Measurements from ENCODE around the gene ANAPC2. TPM values are rescaled to one million over a fixed set of nuclear protein-coding genes. Genes with fewer than 3 reads are reported as not detected.

ANAPC2 gene
- total RNA-seq, 1 experiment from 2014 or later, result 95.4 TPM

GRCh38 chr9:137150617-137151457 is 37.5 kb downstream of the ANAPC2 start:
- H3K4me2 ChIP-seq, result peak overlapping the region; percentile 32; the same call in 1 of the 2 replicates
- POLR2A ChIA-PET (ENCODE audit: unreplicated experiment), result interaction anchor here (0.6 to 1.5 kb wide), 6 partner anchors 35 to 151 kb away, joined by 3 to 45 read pairs (median 9); partner anchors contain the start of gene NRARP
- peaks cover 42% of the 10 kb centered on the region for H3F3A ChIP-seq (ENCODE audit: insufficient read depth, low read depth)
- peaks cover 11% of the 10 kb centered on the region for H3K4me1 ChIP-seq (replicated peaks; ENCODE audit: insufficient read depth)
- no peak overlapping the region for H2AFZ ChIP-seq
- no peaks in the 10 kb centered on the region for H3K79me2 ChIP-seq (ENCODE audit: low read depth)
- DNase-seq, result peak; percentile 76 to 85
- no peaks in the 10 kb centered on the region for H3K36me3 ChIP-seq (ENCODE audit: low read depth)
- H3K9me3 ChIP-seq (ENCODE audit: insufficient read depth, low read depth), result no peaks in the 10 kb centered on the region
- no TSS peak for BruUV-seq (replicated peaks)
- no peak overlapping the region for H3K27ac ChIP-seq
- CTCF ChIA-PET, result interaction anchor here (0.6 to 1.5 kb wide), 9 partner anchors 8 to 358 kb away, joined by 3 to 11 read pairs (median 7); no protein-coding TSS in a partner anchor
- intact Hi-C loops (cut with micrococcal nuclease; ENCODE audit: unreplicated experiment), result no loop called here
- no peaks in the 10 kb centered on the region for H4K20me1 ChIP-seq (ENCODE audit: insufficient read depth)
- H3K9me2 ChIP-seq (ENCODE audit: insufficient read depth), result no peaks in the 10 kb centered on the region
- TF ChIP-seq EZH2 (IDR thresholded peaks at IDR 0.05; ENCODE audit: low read depth), result no peak
- TF ChIP-seq, protein P1, sequence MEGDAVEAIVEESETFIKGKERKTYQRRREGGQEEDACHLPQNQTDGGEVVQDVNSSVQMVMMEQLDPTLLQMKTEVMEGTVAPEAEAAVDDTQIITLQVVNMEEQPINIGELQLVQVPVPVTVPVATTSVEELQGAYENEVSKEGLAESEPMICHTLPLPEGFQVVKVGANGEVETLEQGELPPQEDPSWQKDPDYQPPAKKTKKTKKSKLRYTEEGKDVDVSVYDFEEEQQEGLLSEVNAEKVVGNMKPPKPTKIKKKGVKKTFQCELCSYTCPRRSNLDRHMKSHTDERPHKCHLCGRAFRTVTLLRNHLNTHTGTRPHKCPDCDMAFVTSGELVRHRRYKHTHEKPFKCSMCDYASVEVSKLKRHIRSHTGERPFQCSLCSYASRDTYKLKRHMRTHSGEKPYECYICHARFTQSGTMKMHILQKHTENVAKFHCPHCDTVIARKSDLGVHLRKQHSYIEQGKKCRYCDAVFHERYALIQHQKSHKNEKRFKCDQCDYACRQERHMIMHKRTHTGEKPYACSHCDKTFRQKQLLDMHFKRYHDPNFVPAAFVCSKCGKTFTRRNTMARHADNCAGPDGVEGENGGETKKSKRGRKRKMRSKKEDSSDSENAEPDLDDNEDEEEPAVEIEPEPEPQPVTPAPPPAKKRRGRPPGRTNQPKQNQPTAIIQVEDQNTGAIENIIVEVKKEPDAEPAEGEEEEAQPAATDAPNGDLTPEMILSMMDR (conservative IDR thresholded peaks at IDR 0.05), result no peak
- H3K27me3 ChIP-seq (ENCODE audit: insufficient read depth, low read depth), result no peaks in the 10 kb centered on the region
- no peak overlapping the region for H3K4me3 ChIP-seq

- H3K27ac ChIP-seq, result no peak overlapping the region
- H3K79me2 ChIP-seq (ENCODE audit: low read depth), result no peaks in the 10 kb centered on the region
- H3K9me3 ChIP-seq (ENCODE audit: insufficient read depth, low read depth), result no peaks in the 10 kb centered on the region
- ChIA-PET POLR2A (ENCODE audit: unreplicated experiment) (interaction anchor here (0.6 to 1.5 kb wide), 5 partner anchors 20 to 73 kb away, joined by 4 to 23 read pairs (median 9); no protein-coding TSS in a partner anchor), CTCF (interaction anchor here (0.7 to 1.5 kb wide), 6 partner anchors 10 to 172 kb away, joined by 3 to 10 read pairs (median 4); no protein-coding TSS in a partner anchor)
- H4K20me1 ChIP-seq (ENCODE audit: insufficient read depth), result no peaks in the 10 kb centered on the region
- TF ChIP-seq, protein P1 (conservative IDR thresholded peaks at IDR 0.05), result no peak
- TF ChIP-seq EZH2 (IDR thresholded peaks at IDR 0.05; ENCODE audit: low read depth), result no peak
- H3K4me2 ChIP-seq, result peak overlapping the region; percentile 59
- H3K27me3 ChIP-seq (ENCODE audit: insufficient read depth, low read depth), result no peaks in the 10 kb centered on the region
- no peak for DNase-seq
- no peaks in the 10 kb centered on the region for H3K9me2 ChIP-seq (ENCODE audit: insufficient read depth)
- peaks cover 11% of the 10 kb centered on the region for H3K4me1 ChIP-seq (replicated peaks; ENCODE audit: insufficient read depth)
- H3K4me3 ChIP-seq, result no peak overlapping the region
- intact Hi-C loops (cut with micrococcal nuclease; ENCODE audit: unreplicated experiment), result no loop called here
- H3K36me3 ChIP-seq (ENCODE audit: low read depth), result no peaks in the 10 kb centered on the region
- BruUV-seq (replicated peaks), result no TSS peak
- no peak overlapping the region for H2AFZ ChIP-seq
- H3F3A ChIP-seq (ENCODE audit: insufficient read depth, low read depth), result peaks cover 40% of the 10 kb centered on the region
Observed at GRCh38 chr9:137149942-137150616, 38.3 kb downstream of the ANAPC2 start.

- Histone ChIP-seq H3F3A (ENCODE audit: insufficient read depth, low read depth) (peaks cover 34% of the 10 kb centered on the region), H3K79me2 (ENCODE audit: low read depth) (no peaks in the 10 kb centered on the region), H3K27ac (no peak overlapping the region), H3K9me2 (ENCODE audit: insufficient read depth) (no peaks in the 10 kb centered on the region), H3K27me3 (ENCODE audit: insufficient read depth, low read depth) (no peaks in the 10 kb centered on the region), H3K9me3 (ENCODE audit: insufficient read depth, low read depth) (no peaks in the 10 kb centered on the region), H2AFZ (no peak overlapping the region), H3K4me3 (no peak overlapping the region), H3K36me3 (ENCODE audit: low read depth) (no peaks in the 10 kb centered on the region), H4K20me1 (ENCODE audit: insufficient read depth) (no peaks in the 10 kb centered on the region), H3K4me1 (replicated peaks; ENCODE audit: insufficient read depth) (peaks cover 11% of the 10 kb centered on the region), H3K4me2 (peak overlapping the region; percentile 59)
- DNase-seq, result no peak
- intact Hi-C loops (cut with micrococcal nuclease; ENCODE audit: unreplicated experiment), result no loop called here
- TF ChIP-seq, protein P1 (conservative IDR thresholded peaks at IDR 0.05), result no peak
- no peak for TF ChIP-seq EZH2 (IDR thresholded peaks at IDR 0.05; ENCODE audit: low read depth)
- CTCF ChIA-PET, result interaction anchor here (1.4 kb wide), 1 partner anchor 40 kb away, joined by 3 read pairs; no protein-coding TSS in a partner anchor
- no TSS peak for BruUV-seq (replicated peaks)
- POLR2A ChIA-PET (ENCODE audit: unreplicated experiment), result interaction anchor here (0.6 kb wide), 1 partner anchor 79 kb away, joined by 10 read pairs; the partner anchor contains the start of gene SAPCD2
Observed at GRCh38 chr9:137149363-137149762, 39.0 kb downstream of the ANAPC2 start.

Measured in PC-9 (cell line).